Keratinocyte (primary cell): ENCODE data around the gene ARMC8. TPM values are rescaled to one million over a fixed set of nuclear protein-coding genes. Genes with fewer than 3 reads are reported as not detected.

Experiments used
- DNase-seq: peaks from one replicate; pipeline ENCODE4 v3.0.0-alpha.2; 2011; ENCODE audit warnings: low read depth, missing footprints, low spot score
- FAIRE-seq: peaks from 2 replicates; lab custom pipeline; 2011; peaks lifted over from hg19 to GRCh38; lab: Jason Lieb, UNC
- H2AFZ ChIP-seq: 2 replicates; pipeline ENCODE4 v1.6.0; 2012; ENCODE audit warnings: low read length, control low read depth, inconsistent platforms; ENCODE audit not compliant: control insufficient read depth
- H3K27ac ChIP-seq: 2 replicates; pipeline ENCODE4 v1.5.1; 2011; ENCODE audit warnings: low read length; ENCODE audit not compliant: control insufficient read depth, insufficient read depth
- H3K27me3 ChIP-seq: 3 replicates; pipeline ENCODE4 v1.6.0; 2011; ENCODE audit warnings: low read length; ENCODE audit not compliant: control insufficient read depth, insufficient read depth; ENCODE audit errors: extremely low read depth
- H3K36me3 ChIP-seq, 2 experiments: 2 replicates in 1 of 2; 3 replicates in 1 of 2; pipeline ENCODE4 v1.5.1; 2011; ENCODE audit warnings: low read length in 2 of 2, mild to moderate bottlenecking in 1 of 2; ENCODE audit not compliant: control insufficient read depth in 2 of 2, insufficient read depth in 2 of 2; ENCODE audit errors: extremely low read depth in 1 of 2
- H3K4me1 ChIP-seq: 3 replicates; pipeline ENCODE4 v1.5.1; 2011; ENCODE audit warnings: low read length; ENCODE audit not compliant: control insufficient read depth, insufficient read depth; ENCODE audit errors: extremely low read depth
- H3K4me2 ChIP-seq: 3 replicates; pipeline ENCODE4 v1.6.0; 2011; ENCODE audit warnings: low read depth, low read length; ENCODE audit not compliant: control insufficient read depth, insufficient read depth; ENCODE audit errors: extremely low read depth
- H3K4me3 ChIP-seq, 3 experiments: fragments of 200-600 bp in 1 of 3; sonication (generic) in 1 of 3; 2 replicates in 2 of 3; 3 replicates in 1 of 3; pipeline ENCODE4 v1.5.1; 2011 to 2016; ENCODE audit warnings: low read length in 3 of 3, mild to moderate bottlenecking in 3 of 3, control low read depth in 2 of 3, inconsistent platforms in 1 of 3, low read depth in 1 of 3, mixed read lengths in 1 of 3, mixed run types in 1 of 3, moderate library complexity in 1 of 3; ENCODE audit not compliant: control insufficient read depth in 2 of 3, insufficient read depth in 2 of 3; ENCODE audit errors: extremely low read depth in 1 of 3
- H3K79me2 ChIP-seq: 2 replicates; pipeline ENCODE4 v1.6.0; 2012; ENCODE audit warnings: low read length; ENCODE audit not compliant: control insufficient read depth, insufficient read depth
- H3K9ac ChIP-seq: 3 replicates; pipeline ENCODE4 v1.6.0; 2011; ENCODE audit warnings: low read length; ENCODE audit not compliant: control insufficient read depth, insufficient read depth; ENCODE audit errors: extremely low read depth
- H3K9me1 ChIP-seq: 3 replicates; pipeline ENCODE4 v1.6.0; 2011; ENCODE audit warnings: low read length; ENCODE audit not compliant: control insufficient read depth, insufficient read depth; ENCODE audit errors: extremely low read depth
- H3K9me3 ChIP-seq: 2 replicates; pipeline ENCODE4 v1.5.1; 2012; ENCODE audit warnings: low read depth, low read length; ENCODE audit not compliant: control insufficient read depth
- H4K20me1 ChIP-seq: 3 replicates; pipeline ENCODE4 v1.6.0; 2011; ENCODE audit warnings: low read length; ENCODE audit not compliant: control insufficient read depth, insufficient read depth; ENCODE audit errors: extremely low read depth
- CTCF ChIP-seq, 3 experiments: IDR thresholded peaks in 1 of 3; conservative IDR thresholded peaks in 1 of 3; optimal IDR thresholded peaks in 1 of 3; 2 replicates in 2 of 3; 3 replicates in 1 of 3; pipeline versions ENCODE3 to v1.5.1; 2011; ENCODE audit warnings: low read length in 3 of 3, mild to moderate bottlenecking in 3 of 3, moderate library complexity in 2 of 3, control low read depth in 1 of 3, inconsistent platforms in 1 of 3; ENCODE audit not compliant: insufficient read depth in 2 of 3; ENCODE audit errors: extremely low read depth in 1 of 3
- EZH2 ChIP-seq: IDR thresholded peaks from one replicate; pipeline ENCODE4 v1.6.1; 2012; ENCODE audit warnings: inconsistent platforms, mild to moderate bottlenecking, low read length, moderate library complexity
- dilution Hi-C: fragments of 300-500 bp; cut with MboI; formaldehyde crosslinking; loops from one replicate; pipeline ENCODE4 v1.7.0; 2020; ENCODE audit warnings: low sequenced_read_pairs; ENCODE audit not compliant: extremely low pct_ligation_motif_present
- polyA plus RNA-seq, 5 experiments: library from polyadenylated mRNA; depleted of rRNA in 3 of 5; stranded (reverse) in 3 of 5; stranded (forward) in 1 of 5; unstranded in 1 of 5; fragments of >200 nt; gene quantifications; 1 replicate in 1 of 5; 2 replicates in 3 of 5; 3 replicates in 1 of 5; pipeline versions ENCODE4 v1.2.1 to v1.2.3, GENCODE V29; 2011 to 2012; ENCODE audit warnings: missing spikeins in 2 of 5, low read depth in 1 of 5, low replicate concordance in 1 of 5

ARMC8 gene
- polyA plus RNA-seq, 1 donor (not counting 4 experiments of a cell fraction or from before 2014, with no cell fraction given), result 50.8 TPM

GRCh38 chr3:138297059-138297607, 110.0 kb downstream of the ARMC8 start:
- no peaks in the 10 kb centered on the region for H3K27me3 ChIP-seq
- DNase-seq (no peak), FAIRE-seq (no peak)
- H3K4me2 ChIP-seq, result no peak overlapping the region
- no peaks in the 10 kb centered on the region for H4K20me1 ChIP-seq
- no peaks in the 10 kb centered on the region for H3K79me2 ChIP-seq
- H3K9me3 ChIP-seq, result no peaks in the 10 kb centered on the region
- H3K9me1 ChIP-seq, result no peaks in the 10 kb centered on the region
- no peak overlapping the region for H3K9ac ChIP-seq
- H3K4me3 ChIP-seq, result no peak overlapping the region
- dilution Hi-C loops, result no loop called here
- peaks cover 13 to 14% of the 10 kb centered on the region in 2 experiments for H3K36me3 ChIP-seq
- TF ChIP-seq CTCF (optimal IDR thresholded peaks at IDR 0.05 in 1 of 3, IDR thresholded peaks at IDR 0.05 in 1 of 3, conservative IDR thresholded peaks at IDR 0.05 in 1 of 3; ENCODE audit: extremely low read depth in 1 of 3, insufficient read depth in 2 of 3, low read length in 3 of 3) (no peak), EZH2 (no peak)
- no peak overlapping the region for H2AFZ ChIP-seq
- no peak overlapping the region for H3K27ac ChIP-seq
- H3K4me1 ChIP-seq, result no peaks in the 10 kb centered on the region

GRCh38 chr3:138297876-138298275, 110.8 kb downstream of the ARMC8 start:
- Histone ChIP-seq H3K4me1 (no peaks in the 10 kb centered on the region), H3K27me3 (no peaks in the 10 kb centered on the region), H3K79me2 (no peaks in the 10 kb centered on the region), H3K27ac (no peak overlapping the region), H3K9ac (no peak overlapping the region), H2AFZ (no peak overlapping the region), H3K9me1 (no peaks in the 10 kb centered on the region), H4K20me1 (no peaks in the 10 kb centered on the region), H3K4me2 (no peak overlapping the region), H3K36me3 (peaks cover 7 to 9% of the 10 kb centered on the region in 2 experiments), H3K4me3 (no peak overlapping the region), H3K9me3 (no peaks in the 10 kb centered on the region)
- DNase-seq (no peak), FAIRE-seq (no peak)
- TF ChIP-seq CTCF (optimal IDR thresholded peaks at IDR 0.05 in 1 of 3, IDR thresholded peaks at IDR 0.05 in 1 of 3, conservative IDR thresholded peaks at IDR 0.05 in 1 of 3; ENCODE audit: extremely low read depth in 1 of 3, insufficient read depth in 2 of 3, low read length in 3 of 3), result no peak
- dilution Hi-C loops, result no loop called here
